ENCODE measurements around the gene SPR. TPM values are rescaled to one million over a fixed set of nuclear protein-coding genes. Genes with fewer than 3 reads are reported as not detected.

The SPR gene
- 24.6 and 29.9 TPM in 2 replicates for total RNA-seq (2014; rRNA removed; shearing (Covaris generic))

DNA sequence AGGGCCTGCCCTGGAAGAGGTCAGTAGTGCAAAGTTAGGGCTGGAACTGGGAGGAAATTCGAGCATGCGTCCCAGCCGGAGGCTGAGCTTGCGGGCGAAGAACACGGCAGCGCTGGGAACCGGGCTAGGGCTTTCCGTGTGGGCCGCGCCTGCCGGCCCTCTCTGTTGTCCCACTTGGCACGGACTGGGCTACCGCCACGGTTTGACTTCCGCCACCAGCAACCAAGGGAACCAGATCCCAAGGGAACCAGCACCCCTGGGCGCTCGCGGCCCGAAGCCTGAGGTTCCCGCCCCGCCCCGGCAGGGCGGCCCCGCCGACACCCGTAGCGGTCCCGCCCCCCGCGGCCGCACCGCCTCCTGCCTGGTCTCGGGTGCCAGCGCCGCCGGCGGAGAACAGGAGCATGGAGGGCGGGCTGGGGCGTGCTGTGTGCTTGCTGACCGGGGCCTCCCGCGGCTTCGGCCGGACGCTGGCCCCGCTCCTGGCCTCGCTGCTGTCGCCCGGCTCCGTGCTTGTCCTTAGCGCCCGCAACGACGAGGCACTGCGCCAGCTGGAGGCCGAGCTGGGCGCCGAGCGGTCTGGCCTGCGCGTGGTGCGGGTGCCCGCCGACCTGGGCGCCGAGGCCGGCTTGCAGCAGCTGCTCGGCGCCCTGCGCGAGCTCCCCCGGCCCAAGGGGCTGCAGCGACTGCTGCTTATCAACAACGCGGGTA is at the start of gene SPR:
Gene SPR, plus strand, starts transcription at position 377 of the 708 bp plus-strand sequence. Its CDS starts 25 bp downstream, at position 402.
- DNase-seq (ENCODE audit: low read depth) = peak; percentile 76

DNA sequence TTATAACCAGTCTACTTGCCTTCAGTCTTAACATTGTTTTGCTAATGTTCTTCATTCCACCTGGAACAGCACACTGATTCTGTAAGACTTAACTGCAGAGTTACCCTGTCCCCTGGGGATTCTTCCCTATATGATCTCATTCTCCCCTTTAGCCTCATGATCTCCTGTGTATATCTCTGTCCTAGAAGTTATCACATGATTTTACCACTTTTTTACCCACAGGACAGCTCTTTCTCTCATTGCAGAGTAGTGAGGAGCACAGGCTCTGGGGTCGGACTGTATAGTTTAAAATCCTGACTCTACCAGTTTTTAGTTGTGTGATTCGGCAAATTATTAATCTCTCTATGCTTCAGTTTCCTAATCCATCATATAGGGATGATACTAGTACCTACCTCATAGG is 47.1 kb upstream of the SPR start:
- no peak for DNase-seq (ENCODE audit: low read depth)

DNA sequence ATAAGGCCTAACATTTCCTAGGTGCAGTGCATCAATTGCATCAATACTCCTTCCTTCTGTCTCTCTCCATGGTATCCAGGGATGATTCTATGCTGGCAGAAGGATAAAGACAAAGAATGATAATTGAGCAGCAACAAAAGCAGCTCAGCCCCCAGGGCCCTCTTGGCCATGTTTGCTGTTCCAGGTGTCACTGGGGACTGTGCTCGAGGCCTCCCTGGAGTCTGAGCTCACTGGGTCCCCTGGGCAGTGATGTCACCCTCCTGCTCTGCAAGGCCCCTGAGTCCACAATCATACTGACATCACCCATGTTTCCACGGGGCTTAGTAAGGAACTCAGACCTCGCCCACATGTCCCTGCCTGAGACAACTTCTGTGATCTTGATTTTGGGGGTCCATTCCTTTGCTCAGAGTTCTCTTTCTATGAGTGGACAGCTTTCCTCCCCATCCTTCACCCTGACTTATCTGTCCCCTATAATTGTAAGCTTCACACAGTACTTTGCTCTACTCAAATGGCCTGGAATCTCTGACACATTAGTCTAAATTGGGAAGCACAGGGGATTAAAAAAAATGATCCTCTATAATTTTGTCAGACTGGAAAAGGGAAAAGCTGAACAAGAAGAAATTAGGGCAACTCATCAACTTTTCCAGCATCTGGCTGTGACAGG is 45.6 kb upstream of the SPR start:
- DNase-seq (ENCODE audit: low read depth) = no peak

DNA sequence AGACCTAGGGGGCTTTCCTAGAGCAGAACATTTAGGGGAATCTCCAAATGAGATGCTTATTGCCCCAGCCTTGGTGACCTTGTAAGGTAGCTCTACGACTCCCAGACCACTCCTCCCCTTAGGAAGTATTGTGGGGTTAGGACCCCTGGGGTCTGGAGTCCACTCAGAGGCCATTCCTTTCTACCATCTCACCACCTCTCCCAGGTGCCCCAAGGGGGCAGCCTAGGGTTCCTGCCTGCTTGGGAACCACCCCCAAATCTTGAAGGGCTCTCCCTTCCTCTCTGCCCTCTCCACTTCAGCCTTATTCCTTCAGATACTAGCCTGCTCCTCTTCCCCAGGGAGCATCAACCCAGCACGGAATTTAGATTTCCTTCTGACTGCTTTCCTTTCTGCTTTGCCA is 43.9 kb upstream of the SPR start:
- DNase-seq (ENCODE audit: low read depth) = no peak

DNA sequence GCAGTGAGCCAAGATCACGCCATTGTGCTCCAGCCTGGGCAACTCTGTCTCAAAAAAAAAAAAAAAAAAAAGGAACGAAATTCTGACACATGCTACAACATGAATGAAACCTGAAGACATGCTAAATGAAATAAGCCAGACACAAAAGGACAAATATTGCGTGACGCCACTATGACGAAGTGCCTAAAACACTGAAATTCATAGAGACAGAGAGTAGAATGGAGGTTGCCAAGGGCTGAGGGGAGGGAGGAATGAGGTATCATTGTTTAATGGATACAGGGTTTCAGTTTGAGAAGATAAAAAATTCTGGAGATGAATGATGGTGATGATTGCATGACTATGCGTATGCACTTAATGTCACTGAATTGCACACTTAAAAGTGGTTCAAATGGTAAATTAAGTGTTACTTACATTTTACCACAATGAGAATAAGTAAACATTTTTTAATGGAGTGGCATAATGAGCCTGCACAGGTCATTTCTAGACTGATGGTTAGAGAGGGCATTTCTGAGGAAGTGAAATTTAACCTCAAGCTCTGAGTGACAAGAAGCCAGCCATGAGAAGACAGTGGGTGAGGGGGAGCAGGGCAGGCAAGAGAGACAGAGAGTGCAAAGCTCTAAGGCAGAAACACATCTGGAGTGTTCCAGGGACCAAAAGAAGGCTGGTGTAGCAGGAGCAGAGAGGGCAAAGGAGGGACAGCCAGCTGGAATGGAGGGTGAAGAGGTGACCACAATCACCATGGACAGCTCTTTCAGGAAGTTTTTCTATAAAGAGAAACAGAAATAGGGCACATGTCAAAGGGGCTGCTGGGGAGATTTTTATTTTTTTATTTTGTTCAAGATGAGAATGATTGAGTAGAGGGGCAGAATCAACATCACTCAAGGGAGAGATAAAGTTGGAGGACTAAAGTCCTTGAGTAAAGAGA is 40.8 kb upstream of the SPR start:
- no peak for DNase-seq (ENCODE audit: low read depth)

DNA sequence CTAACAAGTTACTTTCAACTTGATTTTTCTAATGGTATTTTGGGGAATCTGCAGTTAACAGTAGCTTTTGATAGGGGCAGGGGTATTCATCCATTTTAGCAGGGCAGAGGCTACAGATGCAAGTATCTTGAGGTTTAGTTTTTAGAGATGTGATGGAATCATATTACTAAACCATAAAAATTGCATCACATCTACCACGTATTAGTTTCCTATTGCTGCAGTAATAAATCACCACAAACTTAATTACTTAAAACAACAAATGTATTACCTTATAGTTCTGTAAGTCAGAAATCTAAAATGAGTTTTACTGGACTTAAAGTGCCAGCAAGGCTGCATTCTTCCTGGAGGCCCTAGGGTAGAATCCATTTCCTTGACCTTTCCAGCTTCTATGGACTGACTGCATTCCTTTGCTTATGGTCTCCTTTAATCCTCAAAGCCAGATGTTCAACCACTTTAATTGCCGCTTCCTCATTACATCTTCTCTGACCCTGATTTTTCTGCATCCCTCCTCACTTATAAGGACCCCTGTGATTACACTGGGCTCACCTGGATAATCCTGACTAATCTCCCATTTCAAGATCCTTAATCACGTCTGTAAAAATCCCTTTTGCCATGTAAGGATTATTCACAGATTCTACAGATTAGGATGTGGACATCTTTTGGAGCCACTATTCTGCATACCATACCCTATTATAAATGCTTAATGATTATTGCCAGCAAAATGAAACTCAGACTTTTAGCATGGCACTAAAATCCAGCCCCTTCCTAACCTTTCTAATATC is 39.5 kb upstream of the SPR start:
- no peak for DNase-seq (ENCODE audit: low read depth)

DNA sequence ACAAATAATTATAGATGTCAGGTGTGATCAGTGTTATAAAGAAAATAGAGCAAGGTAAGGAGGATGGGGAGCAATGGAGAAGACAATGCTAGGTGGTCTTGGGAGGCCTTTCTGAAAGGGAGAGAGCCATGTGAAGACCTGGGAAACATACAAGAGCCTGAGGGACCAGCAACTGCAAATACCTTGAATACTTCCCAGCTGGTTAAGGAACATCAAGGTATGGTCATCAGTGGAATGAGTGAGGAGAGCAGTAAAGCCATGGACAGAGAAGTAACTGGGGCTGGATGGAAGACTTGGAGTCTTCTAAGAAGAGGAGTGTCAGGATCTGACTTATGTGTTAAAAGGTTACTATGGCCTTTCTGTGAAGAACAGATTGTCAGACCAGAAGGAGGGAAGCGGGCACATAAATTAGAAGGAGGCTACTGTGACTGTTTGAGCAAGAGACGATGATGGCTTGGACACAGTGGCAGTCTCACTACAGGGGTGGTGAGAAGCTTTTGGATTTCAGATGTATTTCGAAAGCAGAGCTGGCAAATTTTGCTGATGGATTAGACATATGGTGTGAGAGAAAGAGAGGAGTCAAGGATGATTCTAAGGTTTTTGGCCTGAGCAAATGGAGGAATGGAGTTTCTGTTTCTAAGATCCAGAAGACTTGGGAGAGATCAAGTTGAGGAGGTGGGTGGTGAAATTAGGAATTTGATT is 38.6 kb upstream of the SPR start:
- DNase-seq (ENCODE audit: low read depth) = no peak

DNA sequence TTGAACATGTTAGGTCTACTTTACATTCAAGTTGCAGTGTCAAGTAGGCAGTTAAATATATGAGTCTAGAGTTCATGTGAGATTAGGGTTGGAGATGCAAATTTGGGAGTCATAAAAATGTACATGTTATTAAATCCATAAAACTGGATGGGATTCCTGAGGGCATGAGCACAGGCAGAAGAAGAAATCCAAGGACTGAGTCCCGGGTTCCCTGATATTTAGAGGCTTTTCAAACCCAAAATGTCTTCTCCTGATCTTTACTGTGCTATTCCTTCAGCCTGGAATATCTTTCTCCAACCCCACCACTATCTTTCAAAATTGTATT is 38.1 kb upstream of the SPR start:
- no peak for DNase-seq (ENCODE audit: low read depth)

DNA sequence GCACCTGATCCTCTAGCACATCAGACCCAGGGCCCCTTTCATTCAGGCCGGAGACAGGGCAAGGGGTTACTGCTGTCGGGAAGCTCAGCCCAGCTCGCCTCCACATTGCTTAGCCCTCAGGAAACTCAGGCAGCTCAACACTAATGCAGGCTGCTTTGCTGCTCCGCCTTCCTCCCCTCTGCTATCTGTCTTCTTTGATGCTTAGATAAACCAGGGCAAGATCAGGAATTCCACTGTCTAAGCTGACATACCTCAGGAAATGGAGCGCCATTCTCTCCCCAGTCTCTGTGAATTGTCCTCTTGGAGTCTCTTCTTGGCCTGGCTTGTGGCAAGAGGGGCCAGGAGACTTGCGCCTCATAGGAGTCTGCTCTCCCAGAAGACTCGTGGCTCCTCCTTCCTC is 35.9 kb upstream of the SPR start:
- DNase-seq (ENCODE audit: low read depth) = no peak

DNA sequence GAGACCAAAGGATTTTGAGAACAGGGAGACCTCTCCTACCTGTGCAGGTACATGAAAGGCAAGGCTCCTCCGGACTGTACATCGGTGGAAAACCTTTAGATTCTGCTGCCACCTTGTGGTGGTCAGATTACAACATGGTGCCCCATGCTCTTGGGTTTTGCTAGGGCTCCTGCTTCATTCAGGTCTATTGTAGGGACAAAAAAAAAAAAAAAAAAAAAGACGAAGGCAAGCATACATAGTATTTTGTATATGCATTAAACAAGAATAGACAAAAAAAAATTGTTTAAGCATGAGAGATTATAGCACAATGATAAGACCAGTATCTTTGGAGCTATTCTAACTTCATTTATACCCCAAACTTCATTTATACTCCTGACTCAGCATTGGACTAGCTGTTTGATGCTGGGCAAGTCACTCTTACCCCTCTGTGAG is 27.4 kb upstream of the SPR start:
- DNase-seq (ENCODE audit: low read depth) = peak; percentile 65

DNA sequence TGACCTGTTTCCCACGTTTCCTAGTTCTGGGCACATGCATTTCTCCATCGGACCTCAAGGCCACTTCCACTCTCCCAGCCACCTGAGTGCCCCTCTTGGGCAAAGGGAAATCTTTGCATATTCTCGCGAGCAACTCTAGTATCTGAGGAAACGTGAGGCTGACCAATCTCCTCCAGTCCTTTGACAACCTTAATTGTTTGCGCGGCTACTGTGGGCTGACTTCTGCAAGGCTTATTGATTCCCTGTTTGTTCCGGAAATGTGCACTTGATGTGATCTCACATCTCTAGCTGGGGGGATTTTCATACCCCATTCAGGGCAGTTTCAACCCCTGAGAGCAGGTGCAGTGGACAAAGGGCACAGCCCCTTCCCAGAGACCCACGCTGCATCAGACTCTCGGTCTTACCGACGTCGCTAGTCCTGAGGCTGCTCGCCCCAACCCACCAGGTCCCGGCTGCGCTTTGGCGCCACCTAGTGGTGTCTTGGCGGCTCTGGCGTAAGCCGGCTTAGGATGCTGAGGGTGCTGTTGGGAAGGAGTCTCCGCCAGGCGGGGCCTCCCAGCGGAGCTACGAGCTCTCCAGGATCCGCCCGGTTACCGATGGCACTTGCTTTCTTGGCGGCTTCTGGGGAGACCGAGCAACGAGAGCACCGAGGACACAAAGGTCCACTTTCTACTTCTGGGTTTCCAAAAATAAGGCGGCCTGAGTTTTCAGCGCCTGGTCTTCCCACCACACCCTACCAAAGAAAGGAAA is 24.8 kb upstream of the SPR start:
- DNase-seq (ENCODE audit: low read depth) = peak; percentile 83

DNA sequence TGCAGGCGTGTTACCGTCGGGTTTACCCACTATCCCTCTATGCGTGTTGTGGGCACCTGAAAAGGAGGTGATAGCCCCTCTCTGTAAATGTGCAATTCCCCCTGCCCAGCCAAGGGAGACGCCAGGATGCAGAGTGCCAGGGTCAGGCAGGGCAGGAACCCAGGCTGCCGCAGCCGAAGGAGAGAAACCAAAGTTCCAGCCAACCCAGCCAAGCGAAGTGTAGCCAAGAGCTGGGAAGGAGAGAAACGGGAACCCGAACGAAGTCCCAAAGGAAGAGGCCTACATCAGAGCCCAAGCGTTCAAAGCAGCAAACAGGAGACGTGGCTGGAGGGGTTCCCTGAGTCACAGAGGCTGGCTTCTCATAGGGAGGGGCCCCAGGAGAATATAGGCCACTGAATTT is 24.2 kb upstream of the SPR start:
- DNase-seq (ENCODE audit: low read depth) = no peak

DNA sequence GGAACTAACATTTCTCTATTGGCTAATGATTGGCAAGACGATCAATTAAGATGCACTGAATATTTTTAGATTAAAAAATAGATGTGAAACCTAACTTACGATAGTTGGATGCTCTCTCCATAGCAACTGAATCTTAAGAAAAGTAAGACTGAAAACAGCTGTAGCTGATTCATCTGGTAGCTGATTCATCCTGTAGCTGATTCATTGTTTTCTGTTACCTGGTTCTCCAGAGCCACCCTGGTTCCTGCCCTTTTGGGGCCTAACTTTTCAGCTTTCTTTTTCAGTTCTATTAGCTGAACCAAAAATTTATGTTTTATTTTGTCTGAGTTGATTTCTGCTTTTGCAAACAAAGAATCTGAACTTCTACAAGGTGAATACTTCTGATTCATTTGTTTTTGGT is 22.7 kb upstream of the SPR start:
- peak; percentile 83 for DNase-seq (ENCODE audit: low read depth)

DNA sequence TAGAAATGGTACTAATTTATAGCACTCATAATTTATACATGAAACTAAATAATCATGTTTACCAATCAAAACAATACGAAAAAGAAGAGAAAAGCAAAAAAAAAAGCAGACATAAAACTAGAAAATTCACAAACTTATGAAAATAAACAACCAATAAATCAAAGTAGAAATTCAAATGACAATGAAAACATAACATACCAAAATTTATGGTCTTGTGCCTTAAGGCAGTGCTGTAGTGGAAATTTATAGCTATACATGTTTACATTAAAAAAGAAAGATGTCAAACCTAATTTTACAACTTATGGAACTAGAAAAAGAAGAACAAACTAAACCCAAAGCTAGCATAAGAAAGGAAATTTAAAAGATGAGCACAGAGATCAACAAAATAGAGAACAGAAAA is 16.1 kb upstream of the SPR start:
- DNase-seq (ENCODE audit: low read depth) = no peak

DNA sequence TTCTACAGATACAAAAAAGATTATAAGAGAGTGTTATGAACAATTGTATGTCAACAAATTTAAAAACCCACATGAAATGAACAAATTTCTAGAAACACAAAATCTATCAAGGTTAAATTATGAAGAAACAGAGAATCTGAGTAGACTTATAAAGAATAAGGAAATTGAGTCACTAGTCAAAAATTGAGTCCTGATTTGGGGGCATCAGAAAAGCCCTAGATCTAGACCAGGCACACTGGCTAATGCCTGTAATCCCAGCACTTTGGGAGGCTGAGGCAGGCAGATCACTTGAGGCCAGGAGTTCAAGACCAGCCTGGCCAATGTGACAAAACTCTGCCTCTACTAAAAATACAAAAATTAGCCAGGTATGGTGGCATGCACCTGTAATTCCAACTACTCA is 15.3 kb upstream of the SPR start:
- DNase-seq (ENCODE audit: low read depth) = no peak

DNA sequence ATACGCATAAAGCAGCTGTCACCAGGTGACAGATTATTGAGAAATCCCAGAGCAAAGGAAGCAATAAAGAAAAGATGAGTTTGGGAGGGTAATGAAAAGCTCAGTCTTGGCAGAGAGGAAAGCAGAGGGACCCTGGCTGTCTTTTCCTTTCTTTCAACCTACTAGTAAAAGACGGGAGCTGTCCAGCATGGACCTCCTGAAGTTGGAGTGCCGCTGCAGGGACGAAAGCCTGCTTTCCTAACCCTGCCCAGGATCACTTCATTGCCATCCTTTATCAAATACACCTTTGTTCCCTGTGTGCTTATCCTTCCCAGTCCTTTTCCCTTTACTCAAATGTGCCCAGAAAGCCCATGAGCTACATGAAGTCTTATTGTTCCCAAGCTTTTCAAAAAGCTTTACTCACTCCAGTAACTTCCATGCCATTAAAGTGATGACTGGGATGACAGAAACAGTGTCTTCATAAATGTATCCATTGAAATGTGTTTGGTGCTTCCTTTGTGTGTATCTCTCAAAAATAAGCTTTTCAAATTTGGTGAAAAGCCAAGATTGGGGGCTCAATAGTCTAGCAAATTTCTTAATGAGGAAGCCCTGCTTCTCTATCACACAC is 3.7 kb upstream of the SPR start:
- peak; percentile 42 for DNase-seq (ENCODE audit: low read depth)

DNA sequence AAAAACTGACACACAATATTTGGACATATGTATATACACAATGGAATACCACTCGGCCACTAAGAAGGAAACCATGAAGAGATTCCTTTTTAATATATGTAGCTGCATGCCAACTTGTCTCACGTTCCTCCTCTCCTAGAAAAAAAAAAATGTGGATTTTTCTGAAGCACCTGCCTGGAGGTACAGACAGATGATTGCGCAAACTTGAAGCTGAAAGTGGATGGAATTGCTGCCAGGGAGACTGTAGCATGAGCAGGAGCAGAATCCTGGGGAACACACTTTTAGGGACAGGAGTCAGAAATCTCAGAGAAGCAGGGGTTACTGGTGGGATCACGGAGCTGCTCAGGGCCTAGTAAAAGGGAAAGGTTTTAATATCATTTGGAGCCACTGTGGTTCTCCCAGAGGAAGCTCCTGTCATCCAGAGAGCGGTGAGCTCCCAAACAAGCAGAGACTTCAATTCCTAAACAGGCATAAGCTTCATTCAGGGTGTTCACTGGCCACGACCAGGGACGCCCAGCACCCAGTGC is 640 bp upstream of the SPR start:
- DNase-seq (ENCODE audit: low read depth) = no peak

DNA sequence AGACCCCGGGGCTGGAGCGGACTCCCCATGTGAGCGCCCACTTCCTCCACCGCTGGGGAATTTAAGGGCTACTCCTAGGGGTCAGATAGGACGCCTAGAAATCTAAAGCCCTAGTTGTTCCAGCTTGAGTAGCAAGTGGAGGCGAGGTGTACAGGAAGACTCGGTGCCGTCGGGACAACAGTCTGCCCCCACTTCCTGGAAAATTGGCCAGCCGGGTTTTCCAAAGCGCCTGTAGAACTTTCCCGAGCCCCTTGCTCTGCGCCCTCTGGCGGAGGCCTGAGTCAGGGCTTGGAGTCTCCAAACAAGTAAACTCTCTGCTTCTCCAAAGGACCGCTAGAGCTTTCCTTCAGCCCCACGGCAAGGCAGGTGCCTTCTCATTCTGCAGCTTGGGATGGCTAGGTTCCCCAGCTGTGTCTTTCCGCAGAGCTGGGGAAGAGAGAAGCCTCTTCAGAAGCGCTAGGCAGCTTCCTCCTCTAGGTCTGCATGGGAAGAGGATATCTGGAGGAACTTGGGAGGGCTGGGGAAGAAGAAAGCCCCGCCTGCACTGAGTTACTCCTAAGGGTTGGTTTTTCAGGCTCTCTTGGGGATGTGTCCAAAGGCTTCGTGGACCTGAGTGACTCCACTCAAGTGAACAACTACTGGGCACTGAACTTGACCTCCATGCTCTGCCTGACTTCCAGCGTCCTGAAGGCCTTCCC is 681 bp downstream of the SPR start:
- DNase-seq (ENCODE audit: low read depth) = peak; percentile 91

Measured in M059J (cell line).